H1 (cell line): ENCODE measurements around the gene PDYN. TPM values are rescaled to one million over a fixed set of nuclear protein-coding genes. Genes with fewer than 3 reads are reported as not detected.

Source experiments
- CTCF ChIA-PET: fragments of 300-600 bp; sonication (Branson Sonifier 250); formaldehyde crosslinking; loops from one replicate; lab custom pipeline; 2021; ENCODE audit not compliant: partially characterized antibody; lab: Charles Lee
- POLR2A ChIA-PET: fragments of 300-600 bp; sonication (Branson Sonifier 250); formaldehyde crosslinking; loops from one replicate; lab custom pipeline; 2021; ENCODE audit warnings: inconsistent platforms; ENCODE audit not compliant: partially characterized antibody; lab: Charles Lee
- DNase-seq, 2 experiments: peaks; one replicate each; pipeline versions ENCODE4 v3.0.0 to v3.0.0-alpha.2; 2010 to 2022; ENCODE audit warnings: low spot score in 2 of 2, low read depth in 1 of 2, mixed read lengths in 1 of 2
- FAIRE-seq: peaks from 2 replicates; lab custom pipeline; 2011; peaks lifted over from hg19 to GRCh38; lab: Jason Lieb, UNC
- H2AFZ ChIP-seq: 2 replicates; pipeline ENCODE4 v1.8.1; 2012; ENCODE audit warnings: low read length, inconsistent platforms
- H2AK5ac ChIP-seq: 2 replicates; pipeline ENCODE4 v1.6.1; 2013; ENCODE audit warnings: low read depth, low read length
- H2BK120ac ChIP-seq: replicated peaks from 2 replicates; pipeline ENCODE3; 2013; ENCODE audit warnings: low read depth, low read length, inconsistent platforms
- H2BK12ac ChIP-seq: 2 replicates; pipeline ENCODE4 v1.6.1; 2013; ENCODE audit warnings: low read depth, low read length
- H2BK15ac ChIP-seq: 2 replicates; pipeline ENCODE4 v1.6.1; 2013; ENCODE audit warnings: low read length
- H2BK20ac ChIP-seq: 2 replicates; pipeline ENCODE4 v1.6.1; 2013; ENCODE audit warnings: low read length
- H2BK5ac ChIP-seq: 2 replicates; pipeline ENCODE4 v1.6.1; 2013; ENCODE audit warnings: low read depth, low read length
- H3K14ac ChIP-seq: 2 replicates; pipeline ENCODE4 v1.6.1; 2013; ENCODE audit warnings: inconsistent platforms; ENCODE audit not compliant: insufficient read length
- H3K18ac ChIP-seq: 2 replicates; pipeline ENCODE4 v1.6.1; 2013; ENCODE audit warnings: low read length; ENCODE audit errors: extremely low read depth
- H3K23ac ChIP-seq: 2 replicates; pipeline ENCODE4 v1.6.1; 2013; ENCODE audit warnings: inconsistent platforms; ENCODE audit not compliant: insufficient read length
- H3K23me2 ChIP-seq: 2 replicates; pipeline ENCODE4 v1.6.1; 2013; ENCODE audit warnings: low read depth, low read length
- H3K27ac ChIP-seq: 2 replicates; pipeline ENCODE4 v1.6.1; 2011; ENCODE audit warnings: low read depth, low read length, inconsistent platforms
- H3K27me3 ChIP-seq, 4 experiments: replicated peaks in 1 of 4; 1 replicate in 1 of 4; 2 replicates in 3 of 4; pipeline versions ENCODE4 v1.6.1 to v1.8.1; 2011 to 2013; ENCODE audit warnings: low read length in 3 of 4, mild to moderate bottlenecking in 3 of 4, inconsistent platforms in 2 of 4, mixed read lengths in 2 of 4, moderate library complexity in 1 of 4; ENCODE audit not compliant: control insufficient read depth in 3 of 4, insufficient read depth in 3 of 4; ENCODE audit errors: extremely low read depth in 1 of 4
- H3K36me3 ChIP-seq, 4 experiments: 2 replicates each; pipeline versions ENCODE4 v1.6.1 to v1.8.1; 2011 to 2013; ENCODE audit warnings: mild to moderate bottlenecking in 4 of 4, low read length in 3 of 4, moderate library complexity in 2 of 4, control low read depth in 1 of 4, inconsistent platforms in 1 of 4; ENCODE audit not compliant: insufficient read depth in 4 of 4, control insufficient read depth in 2 of 4
- H3K4ac ChIP-seq: replicated peaks from 2 replicates; pipeline ENCODE3; 2013; ENCODE audit warnings: low read length, low read depth, mixed read lengths, inconsistent platforms; ENCODE audit not compliant: insufficient read length
- H3K4me1 ChIP-seq, 4 experiments: replicated peaks in 1 of 4; 1 replicate in 1 of 4; 2 replicates in 3 of 4; pipeline versions ENCODE4 v1.6.1 to v1.8.1; 2011 to 2013; ENCODE audit warnings: low read length in 3 of 4, inconsistent platforms in 2 of 4, mixed read lengths in 1 of 4; ENCODE audit not compliant: insufficient read depth in 4 of 4, control insufficient read depth in 3 of 4
- H3K4me2 ChIP-seq, 2 experiments: 2 replicates each; pipeline versions ENCODE4 v1.6.1 to v1.8.1; 2011 to 2013; ENCODE audit warnings: low read depth in 2 of 2, low read length in 2 of 2, control low read depth in 1 of 2, inconsistent platforms in 1 of 2, mild to moderate bottlenecking in 1 of 2; ENCODE audit not compliant: insufficient read depth in 1 of 2
- H3K4me3 ChIP-seq, 4 experiments: fragments of 200-600, 300-600 bp in 1 of 4; sonication (generic), shearing (Covaris generic), sonication (Bioruptor Twin) in 1 of 4; 2 replicates each; pipeline versions ENCODE4 v1.5.1 to v1.8.1; 2011 to 2016; ENCODE audit warnings: low read length in 4 of 4, low read depth in 3 of 4, control low read depth in 2 of 4, inconsistent platforms in 2 of 4, mild to moderate bottlenecking in 2 of 4, mixed read lengths in 1 of 4, moderate library complexity in 1 of 4; ENCODE audit not compliant: insufficient read depth in 2 of 4; ENCODE audit errors: extremely low read depth in 1 of 4
- H3K56ac ChIP-seq: replicated peaks from 2 replicates; pipeline ENCODE3; 2013; ENCODE audit warnings: low read depth, mild to moderate bottlenecking, mixed read lengths, low read length, inconsistent platforms; ENCODE audit not compliant: insufficient read length
- H3K79me1 ChIP-seq: 2 replicates; pipeline ENCODE4 v1.6.1; 2013; ENCODE audit warnings: low read depth, low read length, control low read depth
- H3K79me2 ChIP-seq, 2 experiments: 2 replicates each; pipeline versions ENCODE4 v1.6.1 to v1.8.1; 2012 to 2013; ENCODE audit warnings: low read length in 2 of 2, mild to moderate bottlenecking in 2 of 2, inconsistent platforms in 1 of 2; ENCODE audit not compliant: insufficient read depth in 2 of 2, control insufficient read depth in 1 of 2
- H3K9ac ChIP-seq, 4 experiments: replicated peaks in 1 of 4; 1 replicate in 1 of 4; 2 replicates in 3 of 4; pipeline versions ENCODE4 v1.6.1 to v1.8.1; 2011 to 2013; ENCODE audit warnings: low read depth in 3 of 4, low read length in 3 of 4, control low read depth in 2 of 4, mild to moderate bottlenecking in 2 of 4, moderate library complexity in 2 of 4, inconsistent platforms in 1 of 4; ENCODE audit errors: extremely low read depth in 1 of 4
- H3K9me3 ChIP-seq, 2 experiments: 2 replicates each; pipeline versions ENCODE4 v1.6.1 to v1.8.1; 2012 to 2013; ENCODE audit warnings: mild to moderate bottlenecking in 2 of 2, moderate library complexity in 2 of 2, control low read depth in 1 of 2, inconsistent platforms in 1 of 2, low read depth in 1 of 2, low read length in 1 of 2, mixed read lengths in 1 of 2; ENCODE audit not compliant: insufficient read depth in 2 of 2
- H4K20me1 ChIP-seq, 2 experiments: replicated peaks in 1 of 2; 2 replicates each; pipeline versions ENCODE3 to v1.8.1; 2011 to 2013; ENCODE audit warnings: inconsistent platforms in 2 of 2, low read length in 2 of 2, mild to moderate bottlenecking in 1 of 2; ENCODE audit not compliant: insufficient read depth in 2 of 2, control insufficient read depth in 1 of 2
- H4K5ac ChIP-seq: 2 replicates; pipeline ENCODE4 v1.6.1; 2013; ENCODE audit warnings: low read length, low read depth, mixed read lengths, inconsistent platforms; ENCODE audit not compliant: insufficient read length
- H4K8ac ChIP-seq: 2 replicates; pipeline ENCODE4 v1.8.0; 2013; ENCODE audit warnings: mild to moderate bottlenecking, moderate library complexity, low read length, inconsistent platforms; ENCODE audit not compliant: insufficient read depth; ENCODE audit errors: extremely low read depth
- H4K91ac ChIP-seq: replicated peaks from 2 replicates; pipeline ENCODE3; 2013; ENCODE audit warnings: low read length, mixed read lengths, inconsistent platforms; ENCODE audit not compliant: insufficient read length
- ASH2L ChIP-seq: fragments of 200-600, 300-600 bp; sonication (generic); IDR thresholded peaks from one replicate; pipeline ENCODE4 v1.7.1; 2017; ENCODE audit warnings: low read length
- FOSL1 ChIP-seq: IDR thresholded peaks from 2 replicates; pipeline ENCODE4 v1.6.1; 2011; ENCODE audit warnings: mild to moderate bottlenecking, low read depth, low read length, moderate library complexity; ENCODE audit not compliant: insufficient read depth
- KDM5A ChIP-seq: fragments of 200-600 bp; IDR thresholded peaks from 2 replicates; pipeline ENCODE4 v1.7.1; 2012; ENCODE audit warnings: mild to moderate bottlenecking, low read length, inconsistent platforms, mixed read lengths
- POLR2A ChIP-seq, 2 experiments: IDR thresholded peaks; 1 replicate in 1 of 2; 2 replicates in 1 of 2; pipeline ENCODE4 v1.6.1; 2011; ENCODE audit warnings: low read depth in 2 of 2, low read length in 2 of 2, mild to moderate bottlenecking in 2 of 2; ENCODE audit errors: control extremely low read depth in 1 of 2
- TBP ChIP-seq: IDR thresholded peaks from 2 replicates; pipeline ENCODE4 v1.6.1; 2011; ENCODE audit warnings: low read depth, low read length, improper control_type of control experiment
- WGBS, 2 experiments: shearing (Covaris generic) in 1 of 2; methylation state at CpG; one replicate each; pipeline versions ENCODE4 v1.1.6 to v1.1.7; 2013 to 2015; ENCODE audit warnings: low lambda C conversion rate in 2 of 2, mixed read lengths in 2 of 2, inconsistent platforms in 1 of 2, low coverage in 1 of 2, missing lambda C conversion rate in 1 of 2; ENCODE audit not compliant: insufficient replicate concordance in 2 of 2, insufficient coverage in 1 of 2, insufficient read length in 1 of 2; ENCODE audit errors: extremely low coverage in 1 of 2, missing lambda C conversion rate in 1 of 2; 5-methylcytosine and 5-hydroxymethylcytosine counted together
- polyA plus RNA-seq, 7 experiments: library from polyadenylated mRNA; depleted of rRNA in 3 of 7; stranded (reverse) in 5 of 7; unstranded in 2 of 7; fragments of >200 nt in 5 of 7; fragments of 200-250 nt in 2 of 7; gene quantifications; 1 replicate in 5 of 7; 2 replicates in 1 of 7; 4 replicates in 1 of 7; pipeline versions ENCODE4 v1.2.1 to v1.2.3, GENCODE V29; 2011 to 2013; ENCODE audit warnings: missing spikeins in 2 of 7, mixed read lengths in 2 of 7
- total RNA-seq: library from RNA; stranded (reverse); fragmentation: NEBNext Ultra II Directional; extraction: Animal tissue kit (Norgen Biotek cat#: 25700); gene quantifications from 2 replicates; pipeline ENCODE4 v1.2.1, GENCODE V29; 2021

The PDYN gene
- total and polyA plus RNA-seq, 2 of the 8 experiments (the other 6 are each of a cell fraction or from before 2014, with no cell fraction given), result 0.54 to 0.60 TPM

DNA sequence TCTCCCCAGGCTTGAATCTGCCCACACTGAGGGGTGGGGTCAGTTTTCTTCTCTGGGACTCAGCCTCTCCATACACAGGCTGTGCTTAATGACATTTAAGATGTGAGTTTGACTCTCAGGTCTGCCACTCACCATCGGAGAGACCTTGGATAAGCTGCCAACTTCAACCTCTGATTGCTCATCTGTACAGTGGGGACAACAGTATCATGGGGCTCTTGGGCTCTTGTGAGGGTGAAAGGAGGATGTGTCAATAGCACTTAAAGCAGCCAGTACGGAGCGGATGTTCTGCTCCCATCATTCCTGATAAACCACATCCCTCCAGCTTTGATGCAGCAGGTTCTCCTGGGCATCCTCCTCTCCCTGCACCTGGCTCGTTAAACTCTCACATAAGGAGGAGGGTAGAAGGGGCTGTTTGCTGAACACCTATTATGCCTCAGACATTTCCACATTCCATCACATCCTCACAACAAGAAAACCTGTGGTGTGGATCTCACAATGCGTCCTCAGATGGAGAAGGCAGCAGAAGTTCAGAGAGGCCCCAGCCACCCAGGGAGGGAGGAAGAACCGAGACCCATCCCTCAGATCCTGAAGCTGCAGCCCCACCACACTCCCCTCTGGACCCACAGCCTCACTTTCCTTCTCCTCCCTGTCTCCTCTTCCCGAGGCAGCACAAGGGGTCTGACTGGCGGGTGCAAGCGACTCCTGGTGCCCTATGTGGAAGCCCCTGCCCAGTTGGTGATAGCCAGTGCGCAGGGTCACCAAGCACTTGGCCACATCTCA lies 1.9 kb upstream of the PDYN start:
- Histone ChIP-seq H3K4ac (no peak overlapping the region), H3K27me3 (peaks cover 0 to 4% (median 1%) of the 10 kb centered on the region in 4 experiments; a peak in 2 of 7 replicates), H3K9me3 (no peaks in the 10 kb centered on the region), H3K36me3 (no peaks in the 10 kb centered on the region), H3K56ac (no peak overlapping the region), H4K20me1 (no peaks in the 10 kb centered on the region), H2BK20ac (no peak overlapping the region), H3K79me1 (no peaks in the 10 kb centered on the region), H2AFZ (no peak overlapping the region), H2BK120ac (no peak overlapping the region), H3K27ac (no peak overlapping the region), H2BK5ac (no peak overlapping the region), H2BK12ac (no peak overlapping the region), H4K8ac (no peak overlapping the region), H4K5ac (no peak overlapping the region), H4K91ac (no peak overlapping the region), H3K14ac (no peak overlapping the region), H3K4me1 (peaks cover 0 to 13% (median 6%) of the 10 kb centered on the region in 4 experiments; a peak in 4 of 7 replicates), H3K18ac (no peak overlapping the region), H3K23ac (no peak overlapping the region), H3K23me2 (no peaks in the 10 kb centered on the region; the same call in 1 of the 2 replicates), H2AK5ac (no peak overlapping the region), H3K4me3 (no peak overlapping the region), H3K79me2 (no peaks in the 10 kb centered on the region), H2BK15ac (no peak overlapping the region), H3K9ac (no peak overlapping the region), H3K4me2 (no peak overlapping the region)
- WGBS, 2 experiments, result 90% methylated on average over 9 of the region's 10 CpGs; no CpG with 5 or more reads in 1 of the 2 experiments
- POLR2A ChIA-PET, result no interaction called here
- FAIRE-seq (no peak), DNase-seq (no peak)
- CTCF ChIA-PET, result interaction anchor here (0.8 to 1.0 kb wide), 3 partner anchors 8 to 29 kb away, joined by 3 read pairs; no protein-coding TSS in a partner anchor
- TF ChIP-seq FOSL1 (no peak), KDM5A (no peak), POLR2A (IDR thresholded peaks at IDR 0.05; ENCODE audit: control extremely low read depth in 1 of 2, low read depth in 2 of 2, low read length in 2 of 2) (no peak), TBP (no peak), ASH2L (no peak)
